Measurements from ENCODE around the gene LRRC49. TPM values are rescaled to one million over a fixed set of nuclear protein-coding genes. Genes with fewer than 3 reads are reported as not detected.
"Not testable (repeated sequence)": the region's sequence is repeated elsewhere in the genome, so short reads cannot be mapped to it uniquely, and the experiment has no call there.

The LRRC49 gene
- total RNA-seq, 2 donors from 2014 or later: 9.8 to 13.3 TPM

- 82% methylated on average over 5 of the region's 5 CpGs for WGBS
- Histone ChIP-seq H3K27me3 (replicated peaks; ENCODE audit: insufficient read depth) (no peaks in the 10 kb centered on the region), H3K4me1 (replicated peaks) (no peaks in the 10 kb centered on the region), H3K36me3 (no peaks in the 10 kb centered on the region), H3K4me3 (no peak overlapping the region), H3K9me3 (no peaks in the 10 kb centered on the region), H3K27ac (no peak overlapping the region)
- intact Hi-C loops (cut with DNase I): no loop called here
- DNase-seq (ENCODE audit: low spot score): no peak
- TF ChIP-seq CTCF (IDR thresholded peaks at IDR 0.05): no peak
- TF ChIP-seq POLR2A (IDR thresholded peaks at IDR 0.05): no peak
- TF ChIP-seq POLR2AphosphoS5 (IDR thresholded peaks at IDR 0.05): no peak
Observed at GRCh38 chr15:70866982-70867641, 25.5 kb upstream of the LRRC49 start.

GRCh38 chr15:70867911-70868467, 24.6 kb upstream of the LRRC49 start:
- DNase-seq (ENCODE audit: low spot score): no peak
- Histone ChIP-seq H3K36me3 (no peaks in the 10 kb centered on the region), H3K9me3 (no peaks in the 10 kb centered on the region), H3K4me1 (replicated peaks) (no peaks in the 10 kb centered on the region), H3K27ac (no peak overlapping the region), H3K27me3 (replicated peaks; ENCODE audit: insufficient read depth) (no peaks in the 10 kb centered on the region), H3K4me3 (no peak overlapping the region)
- TF ChIP-seq CTCF (IDR thresholded peaks at IDR 0.05): no peak
- intact Hi-C loops (cut with DNase I): no loop called here
- whole genome bisulfite sequencing: 62% methylated on average over 6 of the region's 6 CpGs

- TF ChIP-seq POLR2AphosphoS5 (IDR thresholded peaks at IDR 0.05) (no peak), POLR2A (IDR thresholded peaks at IDR 0.05) (no peak), CTCF (IDR thresholded peaks at IDR 0.05) (no peak)
- no peak for DNase-seq (ENCODE audit: low spot score)
- WGBS: 64% methylated on average over 3 of the region's 3 CpGs
- H3K4me3 ChIP-seq: no peak overlapping the region
- no peaks in the 10 kb centered on the region for H3K36me3 ChIP-seq
- no peaks in the 10 kb centered on the region for H3K9me3 ChIP-seq
- H3K27me3 ChIP-seq (replicated peaks; ENCODE audit: insufficient read depth): no peaks in the 10 kb centered on the region
- H3K4me1 ChIP-seq (replicated peaks): no peaks in the 10 kb centered on the region
- H3K27ac ChIP-seq: no peak overlapping the region
- intact Hi-C loops (cut with DNase I): no loop called here
Observed at GRCh38 chr15:70869346-70869745, 23.3 kb upstream of the LRRC49 start.

- no peak for DNase-seq (ENCODE audit: low spot score)
- Histone ChIP-seq H3K27ac (no peak overlapping the region), H3K27me3 (replicated peaks; ENCODE audit: insufficient read depth) (no peaks in the 10 kb centered on the region), H3K4me1 (replicated peaks) (no peaks in the 10 kb centered on the region), H3K36me3 (no peaks in the 10 kb centered on the region), H3K4me3 (no peak overlapping the region), H3K9me3 (no peaks in the 10 kb centered on the region)
- no peak for TF ChIP-seq POLR2A (IDR thresholded peaks at IDR 0.05)
- TF ChIP-seq POLR2AphosphoS5 (IDR thresholded peaks at IDR 0.05): no peak
- no peak for TF ChIP-seq CTCF (IDR thresholded peaks at IDR 0.05)
- intact Hi-C loops (cut with DNase I): no loop called here
Observed at GRCh38 chr15:70870051-70870450, 22.6 kb upstream of the LRRC49 start.

GRCh38 chr15:70871490-70871889, 21.1 kb upstream of the LRRC49 start:
- H3K27ac ChIP-seq; H3K27me3 ChIP-seq (replicated peaks; ENCODE audit: insufficient read depth); intact Hi-C loops (cut with DNase I); H3K4me1 ChIP-seq (replicated peaks); H3K9me3 ChIP-seq; H3K4me3 ChIP-seq; DNase-seq (ENCODE audit: low spot score); H3K36me3 ChIP-seq: not testable (repeated sequence)
- WGBS: 97% methylated on average over 19 of the region's 34 CpGs
